Fibroblast of lung (primary cell): Measurements from ENCODE around the gene PARG. TPM values are rescaled to one million over a fixed set of nuclear protein-coding genes. Genes with fewer than 3 reads are reported as not detected.

ENCODE experiments used
- DNase-seq, 2 donors: peaks; one replicate each; pipeline versions ENCODE4 v3.0.0 to v3.0.0-alpha.2; 2010; ENCODE audit warnings: low read depth in 2 of 2
- H2AFZ ChIP-seq: 2 replicates; pipeline ENCODE4 v1.5.1; 2012; ENCODE audit warnings: low read length, control low read depth, inconsistent platforms
- H3K27ac ChIP-seq: 2 replicates; pipeline ENCODE4 v1.5.1; 2011; ENCODE audit warnings: low read length, control low read depth; ENCODE audit not compliant: insufficient read depth
- H3K27me3 ChIP-seq: 2 replicates; pipeline ENCODE4 v1.5.1; 2011; ENCODE audit warnings: mild to moderate bottlenecking, low read length; ENCODE audit not compliant: control insufficient read depth, insufficient read depth
- H3K36me3 ChIP-seq: 2 replicates; pipeline ENCODE4 v1.5.1; 2011; ENCODE audit warnings: low read length; ENCODE audit not compliant: control insufficient read depth, insufficient read depth
- H3K4me1 ChIP-seq: 2 replicates; pipeline ENCODE4 v1.5.1; 2011; ENCODE audit warnings: low read length; ENCODE audit not compliant: control insufficient read depth, insufficient read depth; ENCODE audit errors: extremely low read depth
- H3K4me2 ChIP-seq: 2 replicates; pipeline ENCODE4 v1.5.1; 2011; ENCODE audit warnings: low read length, control low read depth; ENCODE audit not compliant: insufficient read depth; ENCODE audit errors: extremely low read depth
- H3K4me3 ChIP-seq, 4 experiments: fragments of 200-600 bp in 1 of 4; sonication (generic) in 1 of 4; replicated peaks in 1 of 4; 2 replicates each; pipeline ENCODE4 v1.5.1; 2011 to 2016; ENCODE audit warnings: low read length in 4 of 4, low read depth in 3 of 4, mild to moderate bottlenecking in 3 of 4, control low read depth in 2 of 4, inconsistent platforms in 1 of 4, mixed read lengths in 1 of 4; ENCODE audit not compliant: insufficient read depth in 1 of 4; ENCODE audit errors: control extremely low read depth in 1 of 4
- H3K79me2 ChIP-seq: 2 replicates; pipeline ENCODE4 v1.5.1; 2012; ENCODE audit warnings: mild to moderate bottlenecking, low read length, inconsistent platforms; ENCODE audit not compliant: control insufficient read depth, insufficient read depth
- H3K9ac ChIP-seq: 2 replicates; pipeline ENCODE4 v1.5.1; 2011; ENCODE audit warnings: mild to moderate bottlenecking, low read length, control low read depth; ENCODE audit not compliant: insufficient read depth
- H3K9me3 ChIP-seq: 2 replicates; pipeline ENCODE4 v1.5.1; 2012; ENCODE audit warnings: low read depth, low read length; ENCODE audit not compliant: control insufficient read depth, insufficient read depth
- H4K20me1 ChIP-seq: 2 replicates; pipeline ENCODE4 v1.5.1; 2011; ENCODE audit warnings: low read length; ENCODE audit not compliant: control insufficient read depth, insufficient read depth; ENCODE audit errors: extremely low read depth
- CTCF ChIP-seq, 2 donors: IDR thresholded peaks in 1 of 2; conservative IDR thresholded peaks in 1 of 2; 1 replicate in 1 of 2; 2 replicates in 1 of 2; pipeline ENCODE4 v1.5.1; 2011 to 2012; ENCODE audit warnings: low read length in 2 of 2, control low read depth in 1 of 2, inconsistent platforms in 1 of 2, low read depth in 1 of 2, mild to moderate bottlenecking in 1 of 2
- EZH2 ChIP-seq: IDR thresholded peaks from 2 replicates; pipeline ENCODE4 v1.5.1; 2012; ENCODE audit warnings: low read length, control low read depth, mild to moderate bottlenecking; ENCODE audit errors: missing control alignments
- polyA plus RNA-seq, 2 donors: library from polyadenylated mRNA; depleted of rRNA in 1 of 2; stranded (reverse) in 1 of 2; unstranded in 1 of 2; fragments of >200 nt; gene quantifications; 2 replicates each; pipeline ENCODE4 v1.2.1, GENCODE V29; 2011 to 2012; ENCODE audit warnings: missing spikeins in 1 of 2
- total RNA-seq: library from RNA; depleted of rRNA; stranded (reverse); fragments of >200 nt; gene quantifications from 2 replicates; pipeline ENCODE4 v1.2.1, GENCODE V29; 2014

PARG gene
- total and polyA plus RNA-seq, 2 donors (not counting 1 experiment from before 2014, with no cell fraction given): 12.1 to 34.7 TPM

GRCh38 chr10:49769692-49770091 lies 172.1 kb downstream of the PARG start:
- H3K27ac ChIP-seq: no peak overlapping the region
- H3K4me3 ChIP-seq: no peak overlapping the region
- no peaks in the 10 kb centered on the region for H3K79me2 ChIP-seq
- H3K27me3 ChIP-seq: peaks cover 17% of the 10 kb centered on the region
- no peaks in the 10 kb centered on the region for H3K4me1 ChIP-seq
- H3K4me2 ChIP-seq: no peak overlapping the region
- H4K20me1 ChIP-seq: no peaks in the 10 kb centered on the region
- H3K36me3 ChIP-seq: no peaks in the 10 kb centered on the region
- H3K9ac ChIP-seq: no peak overlapping the region
- no peaks in the 10 kb centered on the region for H3K9me3 ChIP-seq
- H2AFZ ChIP-seq: no peak overlapping the region
- no peak for TF ChIP-seq CTCF (conservative IDR thresholded peaks at IDR 0.05 in 1 of 2, IDR thresholded peaks at IDR 0.05 in 1 of 2; ENCODE audit: low read depth in 1 of 2, low read length in 2 of 2)
- TF ChIP-seq EZH2: no peak
- DNase-seq: no peak

DNA sequence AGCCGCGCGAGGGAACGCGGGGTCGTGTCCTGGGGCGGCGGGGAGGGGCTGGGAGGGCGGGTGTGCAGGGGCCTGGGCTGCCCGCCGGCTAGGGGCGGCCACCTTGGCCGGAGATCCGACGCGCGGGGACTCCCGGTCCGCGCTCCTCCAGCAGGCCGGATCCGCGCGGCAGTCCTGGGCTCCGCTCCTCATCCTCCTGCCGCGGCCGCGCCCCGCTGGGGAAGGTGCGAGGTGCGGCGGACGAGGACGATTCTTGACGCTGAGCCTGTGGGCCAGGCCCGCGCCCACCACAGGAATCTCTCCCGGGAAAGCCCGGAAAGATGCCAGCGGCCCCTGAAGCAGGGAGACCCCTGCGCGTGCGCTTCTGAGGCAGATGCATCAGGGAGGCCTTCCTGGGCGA lies 173.1 kb downstream of the PARG start:
- Histone ChIP-seq H2AFZ (no peak overlapping the region), H3K27me3 (peaks cover 17% of the 10 kb centered on the region), H3K4me2 (no peak overlapping the region), H3K79me2 (no peaks in the 10 kb centered on the region), H3K27ac (no peak overlapping the region), H3K9ac (no peak overlapping the region), H4K20me1 (no peaks in the 10 kb centered on the region), H3K4me3 (no peak overlapping the region), H3K9me3 (no peaks in the 10 kb centered on the region), H3K36me3 (no peaks in the 10 kb centered on the region), H3K4me1 (no peaks in the 10 kb centered on the region)
- TF ChIP-seq CTCF (conservative IDR thresholded peaks at IDR 0.05 in 1 of 2, IDR thresholded peaks at IDR 0.05 in 1 of 2; ENCODE audit: low read depth in 1 of 2, low read length in 2 of 2) (no peak), EZH2 (no peak)
- no peak for DNase-seq

GRCh38 chr10:49768329-49768728 lies 173.5 kb downstream of the PARG start:
- H4K20me1 ChIP-seq: no peaks in the 10 kb centered on the region
- peaks cover 17% of the 10 kb centered on the region for H3K27me3 ChIP-seq
- no peaks in the 10 kb centered on the region for H3K36me3 ChIP-seq
- DNase-seq: no peak
- H3K9me3 ChIP-seq: no peaks in the 10 kb centered on the region
- no peak overlapping the region for H3K4me2 ChIP-seq
- H3K27ac ChIP-seq: no peak overlapping the region
- no peak overlapping the region for H3K4me3 ChIP-seq
- H3K79me2 ChIP-seq: no peaks in the 10 kb centered on the region
- H2AFZ ChIP-seq: no peak overlapping the region
- no peaks in the 10 kb centered on the region for H3K4me1 ChIP-seq
- TF ChIP-seq EZH2 (peak; percentile 63), CTCF (conservative IDR thresholded peaks at IDR 0.05 in 1 of 2, IDR thresholded peaks at IDR 0.05 in 1 of 2; ENCODE audit: low read depth in 1 of 2, low read length in 2 of 2) (no peak)
- no peak overlapping the region for H3K9ac ChIP-seq

Other genes with a start within 250 kb of the PARG start
- gene OGDHL, start 179.7 kb downstream of the PARG start, total RNA-seq: under 0.01 TPM in 2 replicates
- 0.06 and 0.08 TPM in 2 replicates for gene OGDHL, start 179.7 kb downstream of the PARG start, polyA plus RNA-seq
- gene TIMM23B, start within 50 bp of the PARG start, total RNA-seq: 13.1 and 14.7 TPM in 2 replicates
- 16.3 and 22.8 TPM in 2 replicates for gene TIMM23B, start within 50 bp of the PARG start, polyA plus RNA-seq
- 1.8 and 2.6 TPM in 2 replicates for gene AGAP6, start 46.4 kb upstream of the PARG start, total RNA-seq
- gene AGAP6, start 46.4 kb upstream of the PARG start, polyA plus RNA-seq: 4.3 and 5.8 TPM in 2 replicates
- 62.9 and 64.2 TPM in 2 replicates for gene WASHC2A, start 125.9 kb upstream of the PARG start, total RNA-seq
- gene WASHC2A, start 125.9 kb upstream of the PARG start, polyA plus RNA-seq: 46.8 and 47.3 TPM in 2 replicates